HL-60 (cell line): ENCODE results near the gene LPAR2.

Source experiments
- GABPA ChIP-seq: IDR thresholded peaks from 2 replicates; pipeline ENCODE4 v1.6.1; 2012; ENCODE audit warnings: low read depth
- POLR2AphosphoS5 ChIP-seq: IDR thresholded peaks from 2 replicates; pipeline ENCODE4 v1.6.1; 2012; ENCODE audit warnings: low read depth
- SPI1 ChIP-seq: IDR thresholded peaks from 2 replicates; pipeline ENCODE4 v1.6.1; 2012; ENCODE audit warnings: low read depth, mild to moderate bottlenecking, borderline replicate concordance
- TF ChIP-seq, protein P1 (sequence below): IDR thresholded peaks from one replicate; pipeline ENCODE4 v1.5.1; 2011; ENCODE audit warnings: low read length, control low read depth, inconsistent platforms; ENCODE audit not compliant: insufficient read depth

- TF ChIP-seq SPI1: no peak
- TF ChIP-seq, protein P1, sequence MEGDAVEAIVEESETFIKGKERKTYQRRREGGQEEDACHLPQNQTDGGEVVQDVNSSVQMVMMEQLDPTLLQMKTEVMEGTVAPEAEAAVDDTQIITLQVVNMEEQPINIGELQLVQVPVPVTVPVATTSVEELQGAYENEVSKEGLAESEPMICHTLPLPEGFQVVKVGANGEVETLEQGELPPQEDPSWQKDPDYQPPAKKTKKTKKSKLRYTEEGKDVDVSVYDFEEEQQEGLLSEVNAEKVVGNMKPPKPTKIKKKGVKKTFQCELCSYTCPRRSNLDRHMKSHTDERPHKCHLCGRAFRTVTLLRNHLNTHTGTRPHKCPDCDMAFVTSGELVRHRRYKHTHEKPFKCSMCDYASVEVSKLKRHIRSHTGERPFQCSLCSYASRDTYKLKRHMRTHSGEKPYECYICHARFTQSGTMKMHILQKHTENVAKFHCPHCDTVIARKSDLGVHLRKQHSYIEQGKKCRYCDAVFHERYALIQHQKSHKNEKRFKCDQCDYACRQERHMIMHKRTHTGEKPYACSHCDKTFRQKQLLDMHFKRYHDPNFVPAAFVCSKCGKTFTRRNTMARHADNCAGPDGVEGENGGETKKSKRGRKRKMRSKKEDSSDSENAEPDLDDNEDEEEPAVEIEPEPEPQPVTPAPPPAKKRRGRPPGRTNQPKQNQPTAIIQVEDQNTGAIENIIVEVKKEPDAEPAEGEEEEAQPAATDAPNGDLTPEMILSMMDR: no peak
- no peak for TF ChIP-seq POLR2AphosphoS5
- no peak for TF ChIP-seq GABPA
Observed at GRCh38 chr19:19587771-19588170, 40.2 kb downstream of the LPAR2 start.
